ENCODE data around the gene FLNB. TPM values are rescaled to one million over a fixed set of nuclear protein-coding genes. Genes with fewer than 3 reads are reported as not detected.
"Not testable (repeated sequence)": the region's sequence is repeated elsewhere in the genome, so short reads cannot be mapped to it uniquely, and the experiment has no call there.

FLNB gene
- total RNA-seq, 4 donors from 2014 or later: 116 to 533 (median 439) TPM

GRCh38 chr3:57982561-57983243, 25.5 kb upstream of the FLNB start:
- H3K9me3 ChIP-seq: no peaks in the 10 kb centered on the region
- H3K4me3 ChIP-seq: no peak overlapping the region
- no peaks in the 10 kb centered on the region for H3K36me3 ChIP-seq
- H3K27me3 ChIP-seq: no peaks in the 10 kb centered on the region
- peak overlapping the region in 2 of 4 donors; percentile 55 to 77 for H3K27ac ChIP-seq
- TF ChIP-seq CTCF (IDR thresholded peaks at IDR 0.05): no peak
- no peak for TF ChIP-seq POLR2A (IDR thresholded peaks at IDR 0.05)
- no peak for DNase-seq
- H3K4me1 ChIP-seq: peaks cover 0 to 33% (median 11%) of the 10 kb centered on the region in 4 donors

DNA sequence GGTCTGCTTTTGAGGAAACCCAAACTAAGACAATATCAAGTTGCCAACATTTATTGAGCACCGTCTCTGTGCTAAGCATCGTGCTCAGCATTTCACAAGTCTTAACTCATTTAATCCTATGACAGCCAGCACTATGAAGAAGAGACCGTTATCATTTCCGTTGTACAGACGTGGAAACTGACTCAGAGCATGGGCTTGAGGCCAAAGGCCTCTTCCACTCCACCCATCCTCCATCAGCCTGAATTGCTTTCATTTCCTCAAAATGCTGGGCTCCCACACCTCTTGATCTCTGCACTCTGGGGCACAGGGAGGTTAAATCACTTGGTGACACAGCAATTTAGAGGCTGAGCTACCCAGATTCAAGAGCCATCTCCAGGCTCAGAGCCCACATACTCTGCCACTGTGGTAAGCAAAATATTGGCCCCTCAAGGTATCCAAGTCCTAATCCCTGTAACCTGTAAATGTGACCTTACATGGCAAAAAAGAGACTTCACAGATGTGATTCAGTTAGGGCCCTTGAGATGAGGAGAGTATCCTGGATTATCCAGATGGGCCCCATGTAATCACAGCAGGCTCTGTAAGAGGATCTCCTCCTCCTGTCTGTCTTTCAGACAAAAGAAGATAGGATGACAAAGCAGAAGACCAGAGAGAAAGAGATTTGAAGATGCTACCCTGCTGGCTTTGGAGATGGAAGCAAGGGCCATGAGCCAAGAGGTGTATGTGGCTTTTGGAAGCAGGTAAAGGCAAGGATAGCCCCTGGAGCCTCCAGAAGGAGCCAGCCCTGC, 24.3 kb upstream of the FLNB start:
- H3K27me3 ChIP-seq: no peaks in the 10 kb centered on the region
- H3K9me3 ChIP-seq: no peaks in the 10 kb centered on the region
- H3K27ac ChIP-seq: peak overlapping the region; percentile 55 to 77 (median 65)
- DNase-seq: peak; percentile 57 to 91 (median 76)
- no peak for TF ChIP-seq CTCF (IDR thresholded peaks at IDR 0.05)
- peak in 1 of 2 donors; percentile 35 for TF ChIP-seq POLR2A (IDR thresholded peaks at IDR 0.05)
- H3K4me3 ChIP-seq: no peak overlapping the region
- H3K4me1 ChIP-seq: peaks cover 0 to 24% (median 7%) of the 10 kb centered on the region in 4 donors
- H3K36me3 ChIP-seq: no peaks in the 10 kb centered on the region

DNA sequence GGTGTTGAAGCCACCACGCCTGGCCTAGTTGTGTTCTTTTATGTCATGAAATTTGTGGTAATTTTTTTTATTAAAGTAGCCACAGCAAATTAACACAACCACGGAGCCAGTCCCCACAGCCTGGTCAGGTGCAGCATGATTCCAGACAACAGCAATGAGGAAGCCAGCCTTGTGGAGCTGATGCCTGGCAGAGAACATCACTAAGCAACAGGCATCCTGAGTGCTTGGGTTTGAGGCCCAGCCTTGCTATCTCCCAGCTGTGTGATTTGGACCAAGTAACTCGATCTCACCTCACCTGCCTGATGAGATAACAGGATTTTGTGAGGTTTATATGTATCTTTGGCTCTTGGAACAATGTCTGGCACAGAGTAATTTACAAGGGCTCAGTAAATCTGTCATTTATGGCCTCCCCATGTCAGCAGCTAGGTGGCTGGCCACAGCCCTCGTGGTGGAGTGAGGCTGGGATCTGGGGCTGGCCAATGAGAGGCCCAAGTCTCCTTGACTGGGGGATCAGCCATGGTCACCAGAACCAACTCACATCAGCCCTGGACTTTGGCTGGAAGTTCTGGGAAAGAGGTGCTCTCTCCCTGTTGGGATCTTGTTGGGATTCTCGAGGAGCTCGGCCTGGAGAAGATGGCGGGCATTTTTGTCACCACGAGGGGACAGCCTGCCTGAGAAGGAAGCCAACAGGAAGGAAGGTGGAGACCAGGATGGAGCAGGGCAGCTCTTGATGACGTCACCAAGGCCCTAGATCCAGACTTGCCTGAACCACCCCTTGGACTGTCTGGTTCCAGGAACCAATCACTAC, 22.8 kb upstream of the FLNB start:
- H3K27me3 ChIP-seq: no peaks in the 10 kb centered on the region
- H3K4me1 ChIP-seq: peaks cover 0 to 20% (median 5%) of the 10 kb centered on the region in 4 donors
- H3K27ac ChIP-seq: peak overlapping the region in 1 of 4 donors; percentile 48
- TF ChIP-seq POLR2A (IDR thresholded peaks at IDR 0.05): no peak
- peak in 1 of 6 experiments; percentile 11 for TF ChIP-seq CTCF (IDR thresholded peaks at IDR 0.05)
- H3K4me3 ChIP-seq: no peak overlapping the region
- H3K9me3 ChIP-seq: no peaks in the 10 kb centered on the region
- no peak for DNase-seq
- no peaks in the 10 kb centered on the region for H3K36me3 ChIP-seq

DNA sequence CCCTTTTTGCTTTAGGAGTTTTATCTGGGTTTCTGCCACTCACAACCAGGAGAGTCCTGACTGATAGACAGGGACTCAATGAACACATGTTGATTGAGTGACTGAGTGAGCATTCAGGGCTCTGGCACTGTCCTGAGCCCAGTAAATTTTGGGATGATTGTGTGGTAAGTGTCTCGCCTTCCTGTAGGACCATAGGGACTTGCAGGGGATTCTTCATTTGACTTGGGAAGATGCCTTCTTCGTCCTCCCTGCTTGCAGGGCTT, 22.3 kb upstream of the FLNB start:
- Histone ChIP-seq H3K27me3 (no peaks in the 10 kb centered on the region), H3K4me3 (no peak overlapping the region), H3K27ac (no peak overlapping the region), H3K36me3 (no peaks in the 10 kb centered on the region), H3K9me3 (no peaks in the 10 kb centered on the region), H3K4me1 (peaks cover 0 to 20% (median 5%) of the 10 kb centered on the region in 4 donors)
- DNase-seq: no peak
- no peak for TF ChIP-seq POLR2A (IDR thresholded peaks at IDR 0.05)
- no peak for TF ChIP-seq CTCF (IDR thresholded peaks at IDR 0.05)

DNA sequence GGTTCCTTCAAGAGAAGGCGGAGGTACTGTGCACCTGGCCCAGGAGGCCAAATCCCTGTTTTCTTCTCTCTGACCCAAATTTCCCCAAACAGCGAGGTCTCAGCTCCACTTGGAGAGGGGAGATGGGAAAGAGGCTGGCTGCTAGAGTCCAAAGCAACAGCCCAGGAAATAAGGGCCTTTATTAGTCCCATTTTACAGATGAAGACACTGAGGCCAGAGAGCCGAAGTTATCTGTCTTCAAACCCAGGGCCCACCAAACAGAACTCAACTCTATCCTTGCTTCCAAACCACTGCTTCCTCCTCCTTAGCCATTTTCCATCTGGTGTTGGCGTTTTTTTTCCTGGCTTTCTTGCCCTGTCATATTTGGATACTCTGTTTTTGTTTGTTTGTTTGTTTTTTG, 22.0 kb upstream of the FLNB start:
- H3K36me3 ChIP-seq: no peaks in the 10 kb centered on the region
- no peak overlapping the region for H3K27ac ChIP-seq
- H3K27me3 ChIP-seq: no peaks in the 10 kb centered on the region
- no peak for TF ChIP-seq CTCF (IDR thresholded peaks at IDR 0.05)
- no peak for TF ChIP-seq POLR2A (IDR thresholded peaks at IDR 0.05)
- H3K9me3 ChIP-seq: no peaks in the 10 kb centered on the region
- H3K4me3 ChIP-seq: no peak overlapping the region
- peaks cover 0 to 20% (median 5%) of the 10 kb centered on the region in 4 donors for H3K4me1 ChIP-seq
- DNase-seq: no peak

- not testable (repeated sequence) for H3K27ac ChIP-seq, H3K9me3 ChIP-seq, H3K36me3 ChIP-seq, H3K4me3 ChIP-seq, H3K27me3 ChIP-seq, H3K4me1 ChIP-seq
- DNase-seq: peak in 1 of 3 donors; percentile 72
These were observed 19.0 kb upstream of the FLNB start for GRCh38 chr3:57989198-57989597.

Data from Peyer's patch (tissue), 4 donors.